ENCODE measurements around the gene MDM2. TPM values are rescaled to one million over a fixed set of nuclear protein-coding genes. Genes with fewer than 3 reads are reported as not detected.

The MDM2 gene
- total RNA-seq, 1 experiment from 2014 or later = 95.2 TPM

DNA sequence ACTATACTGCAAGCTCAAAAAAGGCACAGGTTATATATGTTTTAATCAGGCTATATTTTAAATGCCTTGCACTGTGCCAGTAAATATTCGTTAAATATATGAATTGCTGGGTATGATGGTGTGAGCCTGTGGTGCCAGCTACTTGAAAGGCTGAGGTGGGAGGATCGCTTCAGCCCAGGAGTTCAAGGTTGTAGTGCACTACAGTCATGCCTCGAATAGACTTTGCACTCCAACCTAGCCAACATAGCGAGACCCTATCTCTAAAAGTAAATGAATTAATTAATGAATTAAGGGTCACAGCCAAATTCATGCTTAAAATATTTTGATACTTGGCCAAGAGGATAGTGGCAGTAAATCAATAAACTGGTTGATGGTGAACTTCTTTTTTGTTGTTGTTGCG is 22.2 kb upstream of the MDM2 start:
- TF ChIP-seq, protein P1, sequence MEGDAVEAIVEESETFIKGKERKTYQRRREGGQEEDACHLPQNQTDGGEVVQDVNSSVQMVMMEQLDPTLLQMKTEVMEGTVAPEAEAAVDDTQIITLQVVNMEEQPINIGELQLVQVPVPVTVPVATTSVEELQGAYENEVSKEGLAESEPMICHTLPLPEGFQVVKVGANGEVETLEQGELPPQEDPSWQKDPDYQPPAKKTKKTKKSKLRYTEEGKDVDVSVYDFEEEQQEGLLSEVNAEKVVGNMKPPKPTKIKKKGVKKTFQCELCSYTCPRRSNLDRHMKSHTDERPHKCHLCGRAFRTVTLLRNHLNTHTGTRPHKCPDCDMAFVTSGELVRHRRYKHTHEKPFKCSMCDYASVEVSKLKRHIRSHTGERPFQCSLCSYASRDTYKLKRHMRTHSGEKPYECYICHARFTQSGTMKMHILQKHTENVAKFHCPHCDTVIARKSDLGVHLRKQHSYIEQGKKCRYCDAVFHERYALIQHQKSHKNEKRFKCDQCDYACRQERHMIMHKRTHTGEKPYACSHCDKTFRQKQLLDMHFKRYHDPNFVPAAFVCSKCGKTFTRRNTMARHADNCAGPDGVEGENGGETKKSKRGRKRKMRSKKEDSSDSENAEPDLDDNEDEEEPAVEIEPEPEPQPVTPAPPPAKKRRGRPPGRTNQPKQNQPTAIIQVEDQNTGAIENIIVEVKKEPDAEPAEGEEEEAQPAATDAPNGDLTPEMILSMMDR (conservative IDR thresholded peaks at IDR 0.05) = no peak
- TF ChIP-seq EZH2 (IDR thresholded peaks at IDR 0.05; ENCODE audit: low read depth) = no peak
- Histone ChIP-seq H3K9me2 (ENCODE audit: insufficient read depth) (no peaks in the 10 kb centered on the region), H3K4me2 (no peak overlapping the region), H4K20me1 (ENCODE audit: insufficient read depth) (no peaks in the 10 kb centered on the region), H3K27me3 (ENCODE audit: insufficient read depth, low read depth) (no peaks in the 10 kb centered on the region), H3K4me3 (no peak overlapping the region), H3K4me1 (replicated peaks; ENCODE audit: insufficient read depth) (peaks cover 9% of the 10 kb centered on the region), H3K36me3 (ENCODE audit: low read depth) (no peaks in the 10 kb centered on the region), H3K27ac (no peak overlapping the region), H3K79me2 (ENCODE audit: low read depth) (no peaks in the 10 kb centered on the region), H3K9me3 (ENCODE audit: insufficient read depth, low read depth) (no peaks in the 10 kb centered on the region), H2AFZ (no peak overlapping the region), H3F3A (ENCODE audit: insufficient read depth, low read depth) (peaks cover 8% of the 10 kb centered on the region; the same call in 1 of the 2 replicates)
- intact Hi-C loops (cut with micrococcal nuclease; ENCODE audit: unreplicated experiment) = no loop called here
- no TSS peak for BruUV-seq (replicated peaks)
- DNase-seq = no peak
- CTCF ChIA-PET = no interaction called here
- POLR2A ChIA-PET (ENCODE audit: unreplicated experiment) = no interaction called here

- intact Hi-C loops (cut with micrococcal nuclease; ENCODE audit: unreplicated experiment) = no loop called here
- Histone ChIP-seq H3K27me3 (ENCODE audit: insufficient read depth, low read depth) (no peaks in the 10 kb centered on the region), H3K36me3 (ENCODE audit: low read depth) (no peaks in the 10 kb centered on the region), H4K20me1 (ENCODE audit: insufficient read depth) (no peaks in the 10 kb centered on the region), H2AFZ (no peak overlapping the region), H3K79me2 (ENCODE audit: low read depth) (no peaks in the 10 kb centered on the region), H3K4me1 (replicated peaks; ENCODE audit: insufficient read depth) (peaks cover 9% of the 10 kb centered on the region), H3K27ac (peak overlapping the region; percentile 57), H3K9me3 (ENCODE audit: insufficient read depth, low read depth) (no peaks in the 10 kb centered on the region), H3K4me3 (no peak overlapping the region), H3K9me2 (ENCODE audit: insufficient read depth) (no peaks in the 10 kb centered on the region), H3K4me2 (peak overlapping the region; percentile 19; the same call in 1 of the 2 replicates), H3F3A (ENCODE audit: insufficient read depth, low read depth) (peaks cover 8% of the 10 kb centered on the region; the same call in 1 of the 2 replicates)
- no TSS peak for BruUV-seq (replicated peaks)
- POLR2A ChIA-PET (ENCODE audit: unreplicated experiment) = interaction anchor here (0.6 to 0.7 kb wide), 2 partner anchors 15 to 25 kb away, joined by 6 to 10 read pairs; no protein-coding TSS in a partner anchor
- CTCF ChIA-PET = interaction anchor here (0.6 to 0.7 kb wide), 2 partner anchors 177 to 691 kb away, joined by 4 to 7 read pairs; partner anchors contain the start of gene RAP1B
- TF ChIP-seq, protein P1 (conservative IDR thresholded peaks at IDR 0.05) = no peak
- TF ChIP-seq EZH2 (IDR thresholded peaks at IDR 0.05; ENCODE audit: low read depth) = no peak
- no peak for DNase-seq
Measured at GRCh38 chr12:68786929-68787328, 21.0 kb upstream of the MDM2 start.

- no peaks in the 10 kb centered on the region for H3K79me2 ChIP-seq (ENCODE audit: low read depth)
- H2AFZ ChIP-seq = no peak overlapping the region
- no peak overlapping the region for H3K4me3 ChIP-seq
- H3K36me3 ChIP-seq (ENCODE audit: low read depth) = no peaks in the 10 kb centered on the region
- H4K20me1 ChIP-seq (ENCODE audit: insufficient read depth) = no peaks in the 10 kb centered on the region
- CTCF ChIA-PET = no interaction called here
- peaks cover 8% of the 10 kb centered on the region; the same call in 1 of the 2 replicates for H3F3A ChIP-seq (ENCODE audit: insufficient read depth, low read depth)
- TF ChIP-seq EZH2 (IDR thresholded peaks at IDR 0.05; ENCODE audit: low read depth) = no peak
- TF ChIP-seq, protein P1 (conservative IDR thresholded peaks at IDR 0.05) = no peak
- peaks cover 9% of the 10 kb centered on the region for H3K4me1 ChIP-seq (replicated peaks; ENCODE audit: insufficient read depth)
- no peaks in the 10 kb centered on the region for H3K9me3 ChIP-seq (ENCODE audit: insufficient read depth, low read depth)
- intact Hi-C loops (cut with micrococcal nuclease; ENCODE audit: unreplicated experiment) = no loop called here
- POLR2A ChIA-PET (ENCODE audit: unreplicated experiment) = no interaction called here
- no peaks in the 10 kb centered on the region for H3K9me2 ChIP-seq (ENCODE audit: insufficient read depth)
- H3K27ac ChIP-seq = no peak overlapping the region
- no TSS peak for BruUV-seq (replicated peaks)
- H3K4me2 ChIP-seq = no peak overlapping the region
- no peaks in the 10 kb centered on the region for H3K27me3 ChIP-seq (ENCODE audit: insufficient read depth, low read depth)
- no peak for DNase-seq
Measured at GRCh38 chr12:68788554-68789143, 19.3 kb upstream of the MDM2 start.
